ENCODE data around the gene AP5S1. TPM values are rescaled to one million over a fixed set of nuclear protein-coding genes. Genes with fewer than 3 reads are reported as not detected.

AP5S1 gene
- total and polyA plus RNA-seq, 12 donors = 9.6 to 50.3 (median 23.0) TPM

DNA sequence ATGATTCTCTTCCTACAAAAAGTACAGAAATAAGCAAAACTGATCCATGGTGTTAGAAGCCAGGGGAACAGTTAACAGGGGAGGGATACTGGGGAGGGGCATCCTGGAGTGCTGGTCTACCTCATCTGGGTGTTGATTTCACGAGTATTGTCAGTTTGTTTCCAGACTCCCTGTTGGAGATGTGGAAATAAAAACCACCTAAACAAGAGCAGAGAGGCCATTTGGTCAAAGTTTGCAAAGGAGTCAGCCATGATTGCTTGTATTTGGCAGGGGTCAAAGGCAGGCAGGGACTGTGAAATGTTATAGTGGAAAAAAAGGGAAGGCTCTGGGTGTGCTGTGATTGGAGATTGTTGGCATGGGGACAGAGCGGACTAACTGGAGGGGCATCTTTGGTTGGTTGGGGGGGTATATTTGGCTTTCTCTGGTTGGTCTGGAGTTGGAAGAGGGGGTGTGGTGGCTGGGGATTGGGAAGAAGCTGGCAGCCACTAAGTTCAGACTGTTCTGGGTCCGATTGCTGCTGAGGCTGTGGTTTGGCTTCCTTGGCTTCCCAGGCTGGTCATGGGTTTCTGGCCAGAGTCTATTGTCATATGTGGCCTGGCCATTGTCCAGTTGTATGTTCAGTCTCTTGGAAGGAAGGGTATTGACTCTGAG, 54.0 kb downstream of the AP5S1 start:
- Histone ChIP-seq H3K27ac (no peak overlapping the region), H3K36me3 (replicated peaks in 1 of 2) (peaks cover 0 to 22% of the 10 kb centered on the region in 2 donors), H3K27me3 (no peaks in the 10 kb centered on the region), H3K4me3 (no peak overlapping the region), H3K4me1 (replicated peaks in 1 of 2) (peaks cover 0 to 5% of the 10 kb centered on the region in 2 donors), H3K9me3 (replicated peaks in 1 of 3) (no peaks in the 10 kb centered on the region)
- no peak for DNase-seq
- TF ChIP-seq POLR2A (IDR thresholded peaks at IDR 0.05) = no peak
- TF ChIP-seq, protein P1, sequence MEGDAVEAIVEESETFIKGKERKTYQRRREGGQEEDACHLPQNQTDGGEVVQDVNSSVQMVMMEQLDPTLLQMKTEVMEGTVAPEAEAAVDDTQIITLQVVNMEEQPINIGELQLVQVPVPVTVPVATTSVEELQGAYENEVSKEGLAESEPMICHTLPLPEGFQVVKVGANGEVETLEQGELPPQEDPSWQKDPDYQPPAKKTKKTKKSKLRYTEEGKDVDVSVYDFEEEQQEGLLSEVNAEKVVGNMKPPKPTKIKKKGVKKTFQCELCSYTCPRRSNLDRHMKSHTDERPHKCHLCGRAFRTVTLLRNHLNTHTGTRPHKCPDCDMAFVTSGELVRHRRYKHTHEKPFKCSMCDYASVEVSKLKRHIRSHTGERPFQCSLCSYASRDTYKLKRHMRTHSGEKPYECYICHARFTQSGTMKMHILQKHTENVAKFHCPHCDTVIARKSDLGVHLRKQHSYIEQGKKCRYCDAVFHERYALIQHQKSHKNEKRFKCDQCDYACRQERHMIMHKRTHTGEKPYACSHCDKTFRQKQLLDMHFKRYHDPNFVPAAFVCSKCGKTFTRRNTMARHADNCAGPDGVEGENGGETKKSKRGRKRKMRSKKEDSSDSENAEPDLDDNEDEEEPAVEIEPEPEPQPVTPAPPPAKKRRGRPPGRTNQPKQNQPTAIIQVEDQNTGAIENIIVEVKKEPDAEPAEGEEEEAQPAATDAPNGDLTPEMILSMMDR (IDR thresholded peaks at IDR 0.05) = no peak
- intact Hi-C loops (cut with DNase I) = no loop called here
- 73 to 78% (median 77%) methylated on average over 3 of the region's 3 CpGs for WGBS, 4 donors

DNA sequence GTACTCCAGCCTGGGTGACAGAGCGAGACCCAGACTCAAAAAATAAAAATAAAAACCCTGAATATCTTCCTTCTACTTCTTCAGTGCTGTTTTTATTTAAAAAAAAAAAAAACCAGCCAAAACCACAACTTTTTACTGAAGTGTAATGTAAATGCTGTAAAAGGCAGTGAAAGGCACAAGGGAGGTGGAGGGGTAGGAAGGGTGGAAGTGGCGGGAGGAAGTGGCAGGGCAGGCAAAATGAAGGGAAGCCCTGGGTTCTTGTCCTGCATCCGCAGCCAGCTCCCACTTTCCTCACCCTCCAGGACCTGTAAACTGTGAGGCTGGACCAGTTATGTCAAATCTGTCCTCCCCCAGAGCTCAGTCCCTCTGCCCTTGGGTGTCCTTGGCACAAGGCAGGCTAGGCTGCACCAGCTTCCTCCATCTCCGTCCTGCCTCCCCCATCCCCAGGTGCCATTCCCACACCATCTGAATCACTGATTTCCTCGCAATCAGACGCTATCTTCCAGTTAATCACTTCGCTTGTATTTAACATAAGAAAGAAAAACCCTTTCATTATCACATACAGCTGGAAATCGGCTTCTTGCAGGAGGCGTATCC, 55.1 kb downstream of the AP5S1 start:
- Histone ChIP-seq H3K36me3 (replicated peaks in 1 of 2) (peaks cover 0 to 15% of the 10 kb centered on the region in 2 donors), H3K4me3 (no peak overlapping the region), H3K9me3 (replicated peaks in 1 of 3) (no peaks in the 10 kb centered on the region), H3K4me1 (replicated peaks in 1 of 2) (peaks cover 0 to 5% of the 10 kb centered on the region in 2 donors), H3K27me3 (no peaks in the 10 kb centered on the region), H3K27ac (no peak overlapping the region)
- 60 to 69% (median 65%) methylated on average over 9 of the region's 9 CpGs for WGBS, 4 donors
- TF ChIP-seq POLR2A (IDR thresholded peaks at IDR 0.05) = no peak
- TF ChIP-seq, protein P1 (IDR thresholded peaks at IDR 0.05) = no peak
- intact Hi-C loops (cut with DNase I) = no loop called here
- no peak for DNase-seq

DNA sequence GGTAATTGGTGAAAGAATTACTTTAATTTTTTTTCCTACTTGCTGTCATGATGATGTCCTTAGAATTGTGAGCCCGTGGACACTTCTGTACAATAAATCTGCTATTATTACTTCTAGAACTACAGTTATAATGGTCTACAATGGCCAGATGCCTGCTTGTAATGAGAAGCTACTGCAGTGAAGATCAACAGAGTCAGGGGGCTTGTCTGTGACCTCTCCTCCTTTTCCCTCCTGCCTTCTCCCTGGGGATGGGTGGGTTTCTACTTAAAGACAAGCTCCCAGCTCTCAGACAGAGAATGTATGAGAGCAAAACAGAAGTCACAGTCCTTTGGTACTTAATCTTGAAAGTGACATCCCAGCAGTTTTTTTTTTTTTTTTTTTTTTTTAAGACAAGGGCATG, 55.7 kb downstream of the AP5S1 start:
- intact Hi-C loops (cut with DNase I) = no loop called here
- H3K9me3 ChIP-seq (replicated peaks in 1 of 3) = no peaks in the 10 kb centered on the region
- H3K4me3 ChIP-seq = no peak overlapping the region
- H3K4me1 ChIP-seq (replicated peaks in 1 of 2) = peaks cover 0 to 5% of the 10 kb centered on the region in 2 donors
- no peak overlapping the region for H3K27ac ChIP-seq
- DNase-seq = no peak
- 42 to 74% (median 60%) methylated on average over 1 of the region's 1 CpG for WGBS, 4 donors
- H3K36me3 ChIP-seq (replicated peaks in 1 of 2) = peaks cover 0 to 15% of the 10 kb centered on the region in 2 donors
- TF ChIP-seq, protein P1 (IDR thresholded peaks at IDR 0.05) = no peak
- no peak for TF ChIP-seq POLR2A (IDR thresholded peaks at IDR 0.05)
- no peaks in the 10 kb centered on the region for H3K27me3 ChIP-seq

DNA sequence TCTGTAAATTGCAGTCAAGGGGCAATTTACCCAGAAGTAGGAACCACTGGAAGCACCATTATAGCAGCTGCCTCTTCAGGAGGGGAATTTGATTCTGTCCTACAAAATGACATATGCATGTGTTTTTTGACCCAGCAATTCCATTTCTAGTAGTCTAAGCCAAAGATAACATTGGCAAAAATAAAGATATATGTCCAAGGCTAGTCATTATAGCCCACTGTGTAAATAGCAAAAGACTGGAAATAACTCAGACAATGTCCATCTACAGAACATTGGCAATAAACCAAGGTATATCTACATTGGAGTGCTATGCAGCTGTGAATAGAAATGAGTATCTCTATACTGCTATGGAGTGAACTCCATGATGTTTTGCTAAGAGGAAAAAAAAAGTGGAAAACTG, 56.3 kb downstream of the AP5S1 start:
- peaks cover 0 to 5% of the 10 kb centered on the region in 2 donors for H3K4me1 ChIP-seq (replicated peaks in 1 of 2)
- no peak overlapping the region for H3K27ac ChIP-seq
- H3K36me3 ChIP-seq (replicated peaks in 1 of 2) = peaks cover 0 to 15% of the 10 kb centered on the region in 2 donors
- H3K4me3 ChIP-seq = no peak overlapping the region
- no peaks in the 10 kb centered on the region for H3K9me3 ChIP-seq (replicated peaks in 1 of 3)
- intact Hi-C loops (cut with DNase I) = no loop called here
- TF ChIP-seq, protein P1 (IDR thresholded peaks at IDR 0.05) = no peak
- TF ChIP-seq POLR2A (IDR thresholded peaks at IDR 0.05) = no peak
- no peaks in the 10 kb centered on the region for H3K27me3 ChIP-seq
- no peak for DNase-seq

Other genes starting within 250 kb of the AP5S1 start
- gene GFRA4, start 157.1 kb upstream of the AP5S1 start, total RNA-seq = not detected
- gene GFRA4, start 157.1 kb upstream of the AP5S1 start, polyA plus RNA-seq = not detected
- 1 to 10 TPM in 5 of 9 donors, under 1 TPM in 4; 0.42 to 7.9 (median 1.6) TPM for gene ADAM33, start 138.5 kb upstream of the AP5S1 start, total RNA-seq
- 10 to 100 TPM in 2 of 3 donors, under 1 TPM in 1; 0.84 to 65.0 (median 33.2) TPM for gene ADAM33, start 138.5 kb upstream of the AP5S1 start, polyA plus RNA-seq
- 10 to 100 TPM in 8 of 9 donors, under 1 TPM in 1; 0.33 to 47.2 (median 31.6) TPM for gene SIGLEC1, start 107.9 kb upstream of the AP5S1 start, total RNA-seq
- 10 to 100 TPM in 2 of 3 donors, 1 to 10 TPM in 1; 4.8 to 46.4 (median 25.7) TPM for gene SIGLEC1, start 107.9 kb upstream of the AP5S1 start, polyA plus RNA-seq
- 1 to 10 TPM; 2.8 to 9.3 (median 5.4) TPM for gene HSPA12B, start 87.9 kb upstream of the AP5S1 start, total RNA-seq
- 10 to 100 TPM in 1 of 3 donors, 1 to 10 TPM in 2; 1.5 to 10.9 (median 9.1) TPM for gene HSPA12B, start 87.9 kb upstream of the AP5S1 start, polyA plus RNA-seq
- 10 to 100 TPM; 17.6 to 31.5 (median 24.6) TPM for gene ADISSP, start 52.8 kb upstream of the AP5S1 start, total RNA-seq
- gene ADISSP, start 52.8 kb upstream of the AP5S1 start, polyA plus RNA-seq = 10 to 100 TPM in 2 of 3 donors, 1 to 10 TPM in 1; 4.4 to 42.1 (median 24.4) TPM
- gene SPEF1, start 39.1 kb upstream of the AP5S1 start, total RNA-seq = 1 to 10 TPM in 1 of 9 donors, under 1 TPM in 7, not detected in 1; 0.14 to 1.4 (median 0.32) TPM
- under 1 TPM in 2 of 3 donors, not detected in 1; 0.40 to 0.81 TPM for gene SPEF1, start 39.1 kb upstream of the AP5S1 start, polyA plus RNA-seq
- gene CENPB, start 33.8 kb upstream of the AP5S1 start, total RNA-seq = 100 to 1,000 TPM in 4 of 9 donors, 10 to 100 TPM in 5; 41.3 to 112 (median 98.7) TPM
- gene CENPB, start 33.8 kb upstream of the AP5S1 start, polyA plus RNA-seq = 10 to 100 TPM; 25.8 to 54.8 (median 41.8) TPM
- gene CDC25B, start 24.2 kb upstream of the AP5S1 start, total RNA-seq = 10 to 100 TPM in 7 of 9 donors, 1 to 10 TPM in 2; 7.1 to 24.4 (median 14.3) TPM
- 10 to 100 TPM in 2 of 3 donors, 1 to 10 TPM in 1; 5.5 to 61.7 (median 35.8) TPM for gene CDC25B, start 24.2 kb upstream of the AP5S1 start, polyA plus RNA-seq
- gene MAVS, start 26.3 kb downstream of the AP5S1 start, total RNA-seq = 10 to 100 TPM; 16.1 to 46.7 (median 38.1) TPM
- gene MAVS, start 26.3 kb downstream of the AP5S1 start, polyA plus RNA-seq = 10 to 100 TPM in 2 of 3 donors, 1 to 10 TPM in 1; 10.0 to 28.4 (median 20.6) TPM
- 10 to 100 TPM; 32.5 to 70.1 (median 47.4) TPM for gene PANK2, start 68.8 kb downstream of the AP5S1 start, total RNA-seq
- gene PANK2, start 68.8 kb downstream of the AP5S1 start, polyA plus RNA-seq = 10 to 100 TPM; 34.3 to 58.0 (median 44.7) TPM
- gene RNF24, start 195.0 kb downstream of the AP5S1 start, total RNA-seq = 10 to 100 TPM in 8 of 9 donors, 1 to 10 TPM in 1; 5.6 to 30.0 (median 23.9) TPM
- 1 to 10 TPM; 6.7 to 7.5 (median 7.2) TPM for gene RNF24, start 195.0 kb downstream of the AP5S1 start, polyA plus RNA-seq

Measured in adrenal gland (tissue), 12 donors.